Uterus (tissue), 2 donors: Measurements from ENCODE around the gene MYO1A.

Experiments
- CTCF ChIP-seq, 4 experiments: fragments of 200-600 bp in 2 of 4; fragments of 450-650 bp in 2 of 4; sonication (generic) in 2 of 4; IDR thresholded peaks; one replicate each; pipeline ENCODE4 v1.5.1; 2016 to 2019; ENCODE audit warnings: antibody characterized with exemption in 4 of 4, mild to moderate bottlenecking in 2 of 4, moderate library complexity in 1 of 4
- POLR2A ChIP-seq, 2 donors: fragments of 450-650 bp; IDR thresholded peaks; one replicate each; pipeline ENCODE4 v1.6.1; 2016; ENCODE audit warnings: antibody characterized with exemption in 2 of 2, mild to moderate bottlenecking in 1 of 2, moderate library complexity in 1 of 2

- no peak for TF ChIP-seq POLR2A (IDR thresholded peaks at IDR 0.05)
- TF ChIP-seq CTCF (IDR thresholded peaks at IDR 0.05), result no peak
Observed at GRCh38 chr12:57039016-57039798, 10.7 kb downstream of the MYO1A start.
